Measurements from ENCODE around the gene TMEM138.

TMEM138 gene

DNA sequence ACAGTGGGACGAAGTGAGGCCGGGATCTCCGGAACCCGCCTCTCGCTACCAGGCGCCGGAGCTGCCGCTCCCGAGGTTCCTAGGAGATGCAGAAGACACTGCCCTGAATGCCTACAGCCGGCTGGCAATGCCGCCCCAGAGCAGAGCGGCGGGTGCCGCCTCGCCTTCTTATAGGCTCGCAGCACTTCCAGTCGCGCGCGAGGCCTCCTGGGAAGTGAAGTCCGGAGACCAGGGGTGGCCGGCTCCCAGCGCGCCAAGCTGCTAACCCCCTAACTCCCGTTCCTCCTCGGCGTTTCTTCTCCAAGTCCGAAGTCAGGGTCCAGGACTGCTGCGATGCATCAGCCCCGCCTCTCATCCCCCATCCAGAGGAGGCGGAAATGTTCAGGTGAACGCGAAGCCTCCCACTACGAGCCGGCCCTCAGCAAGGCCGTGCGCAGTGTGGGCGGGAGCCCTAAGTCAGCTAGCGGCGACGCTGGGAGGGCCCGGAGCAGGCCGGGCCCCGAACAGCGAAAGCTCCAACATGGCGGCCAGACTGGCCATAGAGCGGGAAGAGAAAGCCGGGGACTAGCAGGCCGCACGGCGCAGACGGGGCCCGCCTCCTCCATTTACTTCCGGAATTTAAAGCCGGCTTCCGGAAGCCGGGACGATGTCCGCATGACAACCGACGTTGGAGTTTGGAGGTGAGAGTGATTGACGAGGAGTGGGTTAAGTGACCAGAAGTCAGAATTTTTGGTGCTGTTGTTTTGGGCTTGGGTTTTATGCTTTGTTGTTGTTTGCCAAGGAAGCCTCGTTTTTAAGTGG, at the start of gene TMEM138, which contains the start of gene CYB561A3:
Gene TMEM138 (plus strand): TSS at position 634 of the 801 bp plus-strand sequence. CDS start 2,017 bp downstream, outside the sequence.
Gene CYB561A3 (minus strand): TSS at position 142 of the 801 bp plus-strand sequence. CDS start 5,169 bp downstream, outside the sequence.
- H3K4me3 ChIP-seq (replicated peaks; ENCODE audit: low read depth, low read length), result peak within 1 kb of the TSS; percentile 82
- peak; percentile 93 for DNase-seq (ENCODE audit: low read depth)
- no peak for TF ChIP-seq CTCF (IDR thresholded peaks at IDR 0.05; ENCODE audit: low read length, missing control alignments)

- TF ChIP-seq CTCF (IDR thresholded peaks at IDR 0.05; ENCODE audit: low read length, missing control alignments), result no peak
- DNase-seq (ENCODE audit: low read depth), result no peak
- H3K4me3 ChIP-seq (replicated peaks; ENCODE audit: low read depth, low read length), result no peak overlapping the region
Observed at GRCh38 chr11:61315260-61315659, 46.9 kb upstream of the TMEM138 start.

GRCh38 chr11:61325649-61326414, 36.3 kb upstream of the TMEM138 start:
- DNase-seq (ENCODE audit: low read depth), result peak; percentile 64
- no peak for TF ChIP-seq CTCF (IDR thresholded peaks at IDR 0.05; ENCODE audit: low read length, missing control alignments)

GRCh38 chr11:61327669-61328071, 34.5 kb upstream of the TMEM138 start:
- no peak for TF ChIP-seq CTCF (IDR thresholded peaks at IDR 0.05; ENCODE audit: low read length, missing control alignments)
- peak; percentile 25 for DNase-seq (ENCODE audit: low read depth)
- H3K4me3 ChIP-seq (replicated peaks; ENCODE audit: low read depth, low read length), result no peak overlapping the region

More at GRCh38 chr11:61325649-61326414, 36.3 kb upstream of the TMEM138 start:
- no peak overlapping the region for H3K4me3 ChIP-seq (replicated peaks; ENCODE audit: low read depth, low read length)

GRCh38 chr11:61328351-61328750, 33.8 kb upstream of the TMEM138 start:
- TF ChIP-seq CTCF (IDR thresholded peaks at IDR 0.05; ENCODE audit: low read length, missing control alignments), result no peak
- no peak for DNase-seq (ENCODE audit: low read depth)
- H3K4me3 ChIP-seq (replicated peaks; ENCODE audit: low read depth, low read length), result no peak overlapping the region

DNA sequence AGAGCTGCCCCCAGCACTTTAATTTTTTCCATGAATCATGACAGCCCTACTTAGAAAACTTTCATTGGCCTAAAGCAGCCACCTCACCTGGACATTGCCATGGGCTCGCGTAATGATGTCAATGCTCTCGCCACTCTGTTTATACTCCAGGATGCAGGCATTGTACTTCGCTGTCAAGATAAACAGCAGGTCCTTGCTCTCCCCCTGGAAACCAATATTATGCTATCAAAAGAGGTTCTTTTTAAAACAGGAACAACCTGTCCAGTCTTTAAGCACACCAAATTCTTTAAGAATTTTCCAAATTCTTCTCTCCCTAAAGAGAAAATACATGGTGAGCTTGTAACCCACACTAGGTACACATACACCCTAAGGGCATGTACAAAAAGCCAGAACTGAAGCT, 32.3 kb upstream of the TMEM138 start:
- no peak overlapping the region for H3K4me3 ChIP-seq (replicated peaks; ENCODE audit: low read depth, low read length)
- no peak for DNase-seq (ENCODE audit: low read depth)
- TF ChIP-seq CTCF (IDR thresholded peaks at IDR 0.05; ENCODE audit: low read length, missing control alignments), result no peak
